K562 (cell line): Measurements from ENCODE around the gene KMT2E. TPM values are rescaled to one million over a fixed set of nuclear protein-coding genes. Genes with fewer than 3 reads are reported as not detected.
A peak's percentile ranks its signal among the peaks of the same experiment; 100 is the strongest.

Source experiments
- ATAC-seq: fragments of 200-7000 bp; cut with Tn5 transposase; 3 replicates; pipeline ENCODE4 v1.9.1; 2020; ENCODE audit warnings: moderate library complexity
- BruUV-seq: library from RNA; stranded (reverse); fragments of 400-500 nt; replicated peaks from 2 replicates; lab custom pipeline; 2021; lab: Mats Ljungman, UMichigan
- CTCF ChIA-PET: fragments of 300-600 bp; formaldehyde crosslinking; extraction: SDS; loops from one replicate; lab custom pipeline; 2021; ENCODE audit warnings: low intra/inter-chr PET ratio; lab: Yijun Ruan, JAX
- POLR2A ChIA-PET: fragments of 300-600, 350-650 bp; sonication (Branson Sonifier 250); formaldehyde crosslinking; extraction: SDS; loops from one replicate; lab custom pipeline; 2021; ENCODE audit warnings: antibody characterized with exemption, inconsistent platforms; lab: Yijun Ruan, JAX
- DNase-seq, 4 experiments: peaks; one replicate each; pipeline versions ENCODE4 v3.0.0 to v3.0.0-alpha.2; 2011 to 2018; ENCODE audit warnings: low spot score in 3 of 4, mixed read lengths in 3 of 4; ENCODE audit errors: extremely low read depth in 1 of 4
- FAIRE-seq: peaks from 2 replicates; lab custom pipeline; 2011; peaks lifted over from hg19 to GRCh38; lab: Jason Lieb, UNC
- H2AFZ ChIP-seq: 2 replicates; pipeline ENCODE4 v1.6.0; 2011; ENCODE audit warnings: low read depth, low read length, control low read depth, inconsistent platforms
- H3K27ac ChIP-seq: fragments of 200-600 bp; 3 replicates; pipeline ENCODE4 v1.8.0; 2011; ENCODE audit warnings: low read depth, mild to moderate bottlenecking, control low read depth, inconsistent platforms, low read length, moderate library complexity, mixed read lengths; ENCODE audit errors: extremely low read depth
- H3K27me3 ChIP-seq, 2 experiments: fragments of 300-600 bp in 1 of 2; 2 replicates in 1 of 2; 3 replicates in 1 of 2; pipeline versions ENCODE4 v1.6.0 to v1.8.0; 2011; ENCODE audit warnings: inconsistent platforms in 2 of 2, low read length in 2 of 2, mild to moderate bottlenecking in 1 of 2, mixed read lengths in 1 of 2, moderate library complexity in 1 of 2; ENCODE audit not compliant: control insufficient read depth in 2 of 2, insufficient read depth in 2 of 2
- H3K36me3 ChIP-seq: fragments of 300-600 bp; 3 replicates; pipeline ENCODE4 v1.8.0; 2011; ENCODE audit warnings: mild to moderate bottlenecking, low read length, inconsistent platforms; ENCODE audit not compliant: control insufficient read depth, insufficient read depth
- H3K4me1 ChIP-seq, 2 experiments: fragments of 200-600 bp in 1 of 2; replicated peaks in 1 of 2; 2 replicates in 1 of 2; 3 replicates in 1 of 2; pipeline versions ENCODE4 v1.5.1 to v1.8.0; 2011; ENCODE audit warnings: inconsistent platforms in 2 of 2, low read length in 2 of 2, mild to moderate bottlenecking in 1 of 2, mixed read lengths in 1 of 2, moderate library complexity in 1 of 2; ENCODE audit not compliant: control insufficient read depth in 2 of 2, insufficient read depth in 2 of 2
- H3K4me2 ChIP-seq: 2 replicates; pipeline ENCODE4 v1.6.1; 2011; ENCODE audit warnings: low read length, control low read depth, inconsistent platforms, mixed read lengths; ENCODE audit not compliant: insufficient read depth
- H3K4me3 ChIP-seq: fragments of 200-600 bp; sonication (generic), shearing (Covaris generic); 2 replicates; pipeline ENCODE4 v1.5.1; 2016; ENCODE audit warnings: control low read depth, inconsistent platforms
- H3K79me2 ChIP-seq: fragments of 200-600 bp; 3 replicates; pipeline ENCODE4 v1.8.0; 2011; ENCODE audit warnings: low read length, inconsistent platforms; ENCODE audit not compliant: control insufficient read depth, insufficient read depth
- H3K9ac ChIP-seq, 2 experiments: 2 replicates each; pipeline versions ENCODE4 v1.6.0 to v1.6.1; 2011; ENCODE audit warnings: low read depth in 2 of 2, low read length in 2 of 2, control low read depth in 1 of 2, inconsistent platforms in 1 of 2, mild to moderate bottlenecking in 1 of 2, mixed read lengths in 1 of 2; ENCODE audit not compliant: insufficient read depth in 1 of 2
- H3K9me1 ChIP-seq: one replicate; pipeline ENCODE4 v1.6.0; 2011; ENCODE audit warnings: inconsistent platforms, mild to moderate bottlenecking, low read length, moderate library complexity; ENCODE audit not compliant: control insufficient read depth, insufficient read depth
- H3K9me3 ChIP-seq: replicated peaks from 2 replicates; pipeline ENCODE4 v1.5.1; 2011; ENCODE audit warnings: low read depth, low read length, inconsistent platforms; ENCODE audit not compliant: control insufficient read depth, insufficient read depth
- H4K20me1 ChIP-seq: replicated peaks from 2 replicates; pipeline ENCODE4 v1.6.1; 2011; ENCODE audit warnings: low read length, inconsistent platforms, mixed read lengths; ENCODE audit not compliant: control insufficient read depth, insufficient read depth
- AFF1 ChIP-seq, 2 experiments: fragments of 450-650 bp; IDR thresholded peaks; 2 replicates each; pipeline ENCODE4 v1.6.1; 2018; ENCODE audit warnings: mild to moderate bottlenecking in 2 of 2, low read depth in 1 of 2; ENCODE audit not compliant: partially characterized antibody in 2 of 2
- CXXC5 ChIP-seq: fragments of 250-450 bp; sonication (Bioruptor Pico); IDR thresholded peaks from 2 replicates; pipeline ENCODE4 v1.8.0; 2022; ENCODE audit warnings: inconsistent platforms, mild to moderate bottlenecking, moderate library complexity
- HMGN3 ChIP-seq: IDR thresholded peaks from 2 replicates; pipeline ENCODE4 v1.6.1; 2011; ENCODE audit warnings: borderline replicate concordance, low read depth, mild to moderate bottlenecking, mixed read lengths, low read length; ENCODE audit not compliant: insufficient read length; ENCODE audit errors: extremely low read depth
- KLF6 ChIP-seq: fragments of 250-450 bp; sonication (Bioruptor Pico); IDR thresholded peaks from 2 replicates; pipeline ENCODE4 v1.4.0; 2020; ENCODE audit warnings: mild to moderate bottlenecking, moderate library complexity, borderline replicate concordance
- NR2F6 ChIP-seq: fragments of 450-650 bp; formaldehyde crosslinking; IDR thresholded peaks from 2 replicates; pipeline ENCODE4 v1.4.0; 2020; ENCODE audit warnings: mild to moderate bottlenecking
- NR3C1 ChIP-seq: sonication (generic); formaldehyde crosslinking; IDR thresholded peaks from 2 replicates; pipeline ENCODE4 v1.8.1; 2022; ENCODE audit warnings: missing genetic modification reagents
- POLR2AphosphoS5 ChIP-seq: IDR thresholded peaks from 2 replicates; pipeline ENCODE4 v1.6.1; 2011; ENCODE audit warnings: mild to moderate bottlenecking, low read depth, low read length, moderate library complexity; ENCODE audit not compliant: control insufficient read depth, insufficient read depth
- POLR2H ChIP-seq: IDR thresholded peaks from 2 replicates; pipeline ENCODE4 v1.6.1; 2016; ENCODE audit warnings: missing genetic modification characterization, low read depth, mild to moderate bottlenecking, control low read depth, missing compliant biosample characterization, moderate library complexity
- SMAD3 ChIP-seq: fragments of 450-650 bp; formaldehyde crosslinking; conservative IDR thresholded peaks from 2 replicates; pipeline ENCODE4 v1.4.0; 2020; ENCODE audit warnings: mild to moderate bottlenecking
- THRA ChIP-seq: fragments of 450-650 bp; IDR thresholded peaks from 2 replicates; pipeline ENCODE4 v1.6.1; 2017; ENCODE audit warnings: mild to moderate bottlenecking, moderate library complexity
- ZNF217 ChIP-seq: sonication (generic); formaldehyde crosslinking; IDR thresholded peaks from 2 replicates; pipeline ENCODE4 v1.8.0; 2022; ENCODE audit warnings: mild to moderate bottlenecking, missing genetic modification reagents
- ZNF512 ChIP-seq: IDR thresholded peaks from 2 replicates; pipeline ENCODE4 v1.6.1; 2016; ENCODE audit warnings: missing genetic modification characterization, missing compliant biosample characterization
- WGBS: fragments of 100-300 bp; shearing (Covaris generic); methylation state at CpG from one replicate; pipeline ENCODE4 v1.1.6; 2016; ENCODE audit warnings: low coverage, mixed read lengths; ENCODE audit not compliant: insufficient coverage; ENCODE audit errors: missing lambda C conversion rate; 5-methylcytosine and 5-hydroxymethylcytosine counted together
- in situ Hi-C: fragments of 300-500 bp; cut with MboI; formaldehyde crosslinking; loops from 4 replicates; pipeline ENCODE4 v1.15.0; 2018; ENCODE audit warnings: inconsistent platforms, mixed read lengths
- intact Hi-C: fragments of 100-400 bp; cut with micrococcal nuclease; formaldehyde crosslinking; loops from 2 replicates; pipeline ENCODE4 v1.14.2; 2022
- polyA plus RNA-seq, 8 experiments: library from polyadenylated mRNA; depleted of rRNA in 4 of 8; stranded (reverse) in 5 of 8; unstranded in 3 of 8; fragments of >200 nt; fragmentation: Nextera tagmentation in 2 of 8; fragmentation: Illumina TruSeq in 1 of 8; extraction: Ambion mirVana in 2 of 8; extraction: Trizol in 1 of 8; gene quantifications; 2 replicates each; pipeline versions ENCODE4 v1.2.1 to v1.2.3, GENCODE V29; 2011 to 2014; ENCODE audit warnings: inconsistent platforms in 1 of 8, missing spikeins in 1 of 8
- total RNA-seq, 7 experiments: library from RNA; depleted of rRNA in 6 of 7; stranded (reverse); fragments of >200 nt in 6 of 7; fragmentation: Illumina TruSeq in 2 of 7; extraction: Trizol in 2 of 7; gene quantifications; 2 replicates each; pipeline versions ENCODE4 v1.2.1 to v1.2.3, GENCODE V29; 2011 to 2021; ENCODE audit warnings: low replicate concordance in 1 of 7

KMT2E gene
- total and polyA plus RNA-seq, 9 of the 15 experiments (the other 6 are each of a cell fraction or from before 2014, with no cell fraction given) = 8.9 to 55.3 (median 38.1) TPM

GRCh38 chr7:105015390-105015965 is 1.5 kb downstream of the KMT2E start:
- Histone ChIP-seq H3K27me3 (no peaks in the 10 kb centered on the region), H3K36me3 (peaks cover 11% of the 10 kb centered on the region), H3K27ac (peak overlapping the region; percentile 98), H3K4me2 (peak overlapping the region; percentile 95), H2AFZ (peak overlapping the region; percentile 84), H4K20me1 (peaks cover 19% of the 10 kb centered on the region), H3K4me1 (peaks cover 11 to 19% of the 10 kb centered on the region in 2 experiments; a peak in 4 of 5 replicates), H3K9me3 (no peaks in the 10 kb centered on the region), H3K9ac (peak overlapping the region; percentile 100), H3K79me2 (peaks cover 95% of the 10 kb centered on the region), H3K4me3 (peak overlapping the region; percentile 78), H3K9me1 (no peaks in the 10 kb centered on the region)
- FAIRE-seq (peak; percentile 56), DNase-seq (peak; percentile 44 to 81 (median 61)), ATAC-seq (peak; percentile 22)
- ChIA-PET POLR2A (interaction anchor here (0.8 to 7.3 kb wide), 22 partner anchors 7 to 382 kb away, joined by 3 to 144 read pairs (median 4); no protein-coding TSS in a partner anchor), CTCF (interaction anchor here (0.9 kb wide), 1 partner anchor 34 kb away, joined by 3 read pairs; no protein-coding TSS in a partner anchor)
- in situ Hi-C loops (no loop called here), intact Hi-C loops (loop anchor here (2.0 to 10.0 kb wide), 3 partner anchors 369 to 1095 kb away; partner anchors contain the start of genes PUS7 and SRPK2)
- no TSS peak for BruUV-seq
- WGBS = 2% methylated on average over 10 of the region's 10 CpGs
- TF ChIP-seq CXXC5 (CRISPR knock-in tag) = peak; percentile 12; the same call in 1 of the 2 replicates
- TF ChIP-seq NR3C1 (CRISPR knock-in tag) = no peak
- no peak for TF ChIP-seq HMGN3
- TF ChIP-seq POLR2AphosphoS5 = no peak
- peak; percentile 25; the same call in 1 of the 2 replicates for TF ChIP-seq ZNF512 (tag)
- no peak for TF ChIP-seq KLF6
- no peak for TF ChIP-seq THRA
- TF ChIP-seq ZNF217 (CRISPR knock-in tag) = no peak
- TF ChIP-seq SMAD3 (CRISPR knock-in tag) = 0 out of 2 replicates have a peak, but pooled peaks have one; percentile 57
- no peak for TF ChIP-seq POLR2H (tag)
- no peak for TF ChIP-seq NR2F6 (CRISPR knock-in tag)
- peak in 1 of 2 experiments; percentile 43 for TF ChIP-seq AFF1 (IDR thresholded peaks at IDR 0.05; ENCODE audit: low read depth in 1 of 2, partially characterized antibody in 2 of 2)
